ENCODE measurements around the gene MRPS34.

MRPS34 gene

DNA sequence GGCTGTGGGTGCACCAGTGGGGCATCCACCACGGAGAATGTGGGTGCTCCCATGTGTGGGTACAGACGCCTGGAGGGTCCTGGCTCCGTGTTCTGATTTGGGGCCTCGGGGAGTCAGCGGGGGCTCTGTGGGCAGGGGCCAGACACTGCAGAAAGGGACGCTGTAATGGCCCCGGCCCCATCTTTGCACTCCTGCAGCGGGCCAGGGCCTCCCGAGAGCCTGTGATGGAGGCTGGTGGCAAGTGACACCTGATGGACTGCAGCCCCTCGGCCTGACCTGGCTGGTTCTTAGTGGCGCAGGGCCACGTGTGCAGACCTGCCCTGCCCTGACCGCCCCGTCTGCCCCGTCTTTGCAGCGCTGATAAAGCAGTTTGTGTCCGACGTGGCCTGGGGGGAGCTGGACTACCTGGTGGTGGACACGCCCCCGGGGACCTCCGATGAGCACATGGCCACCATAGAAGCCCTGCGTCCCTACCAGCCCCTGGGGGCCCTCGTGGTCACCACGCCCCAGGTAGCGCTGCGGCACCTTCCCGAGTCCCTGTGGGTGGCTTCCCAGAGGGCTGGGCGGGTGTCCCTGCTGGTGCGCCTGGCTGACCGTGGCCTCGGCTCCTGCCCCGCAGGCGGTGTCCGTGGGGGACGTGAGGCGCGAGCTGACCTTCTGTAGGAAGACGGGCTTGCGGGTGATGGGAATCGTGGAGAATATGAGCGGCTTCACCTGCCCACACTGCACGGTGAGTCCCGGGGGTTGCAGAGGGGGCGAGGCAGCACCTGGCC is 14.6 kb upstream of the MRPS34 start:
- DNase-seq (ENCODE audit: low read depth): no peak
- H3K4me3 ChIP-seq (ENCODE audit: control insufficient read depth, low read depth, low read length): no peak overlapping the region
- TF ChIP-seq, protein P1, sequence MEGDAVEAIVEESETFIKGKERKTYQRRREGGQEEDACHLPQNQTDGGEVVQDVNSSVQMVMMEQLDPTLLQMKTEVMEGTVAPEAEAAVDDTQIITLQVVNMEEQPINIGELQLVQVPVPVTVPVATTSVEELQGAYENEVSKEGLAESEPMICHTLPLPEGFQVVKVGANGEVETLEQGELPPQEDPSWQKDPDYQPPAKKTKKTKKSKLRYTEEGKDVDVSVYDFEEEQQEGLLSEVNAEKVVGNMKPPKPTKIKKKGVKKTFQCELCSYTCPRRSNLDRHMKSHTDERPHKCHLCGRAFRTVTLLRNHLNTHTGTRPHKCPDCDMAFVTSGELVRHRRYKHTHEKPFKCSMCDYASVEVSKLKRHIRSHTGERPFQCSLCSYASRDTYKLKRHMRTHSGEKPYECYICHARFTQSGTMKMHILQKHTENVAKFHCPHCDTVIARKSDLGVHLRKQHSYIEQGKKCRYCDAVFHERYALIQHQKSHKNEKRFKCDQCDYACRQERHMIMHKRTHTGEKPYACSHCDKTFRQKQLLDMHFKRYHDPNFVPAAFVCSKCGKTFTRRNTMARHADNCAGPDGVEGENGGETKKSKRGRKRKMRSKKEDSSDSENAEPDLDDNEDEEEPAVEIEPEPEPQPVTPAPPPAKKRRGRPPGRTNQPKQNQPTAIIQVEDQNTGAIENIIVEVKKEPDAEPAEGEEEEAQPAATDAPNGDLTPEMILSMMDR (IDR thresholded peaks at IDR 0.05; ENCODE audit: control insufficient read depth, insufficient read depth, low read depth, low read length, missing control alignments): no peak

- TF ChIP-seq, protein P1 (IDR thresholded peaks at IDR 0.05; ENCODE audit: control insufficient read depth, insufficient read depth, low read depth, low read length, missing control alignments): no peak
- no peak for DNase-seq (ENCODE audit: low read depth)
- H3K4me3 ChIP-seq (ENCODE audit: control insufficient read depth, low read depth, low read length): no peak overlapping the region
Observed at GRCh38 chr16:1787056-1787321, 14.1 kb upstream of the MRPS34 start.

- TF ChIP-seq, protein P1 (IDR thresholded peaks at IDR 0.05; ENCODE audit: control insufficient read depth, insufficient read depth, low read depth, low read length, missing control alignments): no peak
- H3K4me3 ChIP-seq (ENCODE audit: control insufficient read depth, low read depth, low read length): no peak overlapping the region
- DNase-seq (ENCODE audit: low read depth): no peak
Observed at GRCh38 chr16:1786242-1787055, 13.5 kb upstream of the MRPS34 start.

- TF ChIP-seq, protein P1 (IDR thresholded peaks at IDR 0.05; ENCODE audit: control insufficient read depth, insufficient read depth, low read depth, low read length, missing control alignments): no peak
- no peak overlapping the region for H3K4me3 ChIP-seq (ENCODE audit: control insufficient read depth, low read depth, low read length)
- DNase-seq (ENCODE audit: low read depth): no peak
Observed at GRCh38 chr16:1785846-1786170, 12.9 kb upstream of the MRPS34 start.

GRCh38 chr16:1784977-1785845 is 12.3 kb upstream of the MRPS34 start:
- no peak for DNase-seq (ENCODE audit: low read depth)
- no peak overlapping the region for H3K4me3 ChIP-seq (ENCODE audit: control insufficient read depth, low read depth, low read length)
- TF ChIP-seq, protein P1 (IDR thresholded peaks at IDR 0.05; ENCODE audit: control insufficient read depth, insufficient read depth, low read depth, low read length, missing control alignments): no peak

DNA sequence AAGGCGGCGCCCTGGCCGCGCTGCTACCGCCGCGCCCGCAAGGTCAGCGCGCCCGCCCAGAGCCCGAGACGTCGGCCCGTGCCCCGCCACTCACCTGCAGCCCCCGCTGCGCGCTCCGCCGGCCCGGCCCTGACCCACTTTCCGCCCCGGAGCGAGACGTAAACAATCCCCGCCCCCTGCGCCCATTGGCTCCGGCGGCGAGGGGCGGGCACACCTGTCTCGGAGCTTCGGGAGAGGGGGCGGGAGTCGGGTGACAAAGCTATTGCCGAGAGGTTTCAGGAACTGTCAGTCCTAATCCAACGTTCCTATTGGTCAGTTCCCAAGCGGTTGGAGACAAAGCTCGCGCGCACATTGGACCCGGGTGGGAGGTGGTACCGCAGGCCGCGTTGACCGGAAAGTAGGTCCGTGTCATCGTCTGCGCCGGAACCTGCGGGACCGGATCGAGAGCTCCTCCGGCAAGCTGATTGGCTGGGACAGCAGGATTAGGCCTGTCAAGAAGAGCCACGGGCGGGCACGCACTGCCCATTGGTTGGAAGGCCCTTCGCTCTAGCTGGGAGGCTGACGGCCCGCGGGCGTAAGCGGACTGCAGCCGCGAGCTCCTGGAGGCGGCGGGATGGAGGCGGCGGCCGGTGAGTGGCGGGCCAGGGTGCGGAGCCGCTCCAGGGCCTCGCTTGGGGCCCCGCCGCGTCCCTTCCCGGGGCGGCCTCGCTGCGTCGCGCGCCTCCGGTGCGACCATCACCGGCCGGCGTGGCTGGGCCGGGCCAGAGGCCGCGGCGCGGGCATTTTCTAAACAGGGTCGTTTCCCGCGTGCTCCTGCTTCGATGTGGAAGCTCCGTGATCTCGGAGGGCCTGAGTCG is 9.7 kb upstream of the MRPS34 start, which contains the start of the genes NUBP2 and SPSB3:
NUBP2 (plus strand) TSS at position 553 of the 857 bp plus-strand sequence; CDS start at position 614, 61 bp downstream.
SPSB3 (minus strand) TSS at position 164 of the 857 bp plus-strand sequence. CDS start 1,088 bp downstream, outside the sequence.
- peak within 1 kb of the TSS; percentile 80 for H3K4me3 ChIP-seq (ENCODE audit: control insufficient read depth, low read depth, low read length)
- TF ChIP-seq, protein P1 (IDR thresholded peaks at IDR 0.05; ENCODE audit: control insufficient read depth, insufficient read depth, low read depth, low read length, missing control alignments): no peak
- DNase-seq (ENCODE audit: low read depth): peak; percentile 100

Measured in AG09309 (cell line).